Osteoblast (primary cell): ENCODE results near the gene ERBB4. TPM values are rescaled to one million over a fixed set of nuclear protein-coding genes. Genes with fewer than 3 reads are reported as not detected.

ENCODE experiments used
- DNase-seq: peaks from one replicate; pipeline ENCODE4 v3.0.0; 2011; ENCODE audit warnings: low spot score, mixed read lengths; ENCODE audit not compliant: insufficient read length; ENCODE audit errors: missing footprints
- H2AFZ ChIP-seq: 2 replicates; pipeline ENCODE4 v1.6.0; 2011; ENCODE audit warnings: mild to moderate bottlenecking, low read length
- H3K27ac ChIP-seq: 2 replicates; pipeline ENCODE4 v1.5.1; 2011; ENCODE audit warnings: mild to moderate bottlenecking, low read depth, low read length, moderate library complexity
- H3K27me3 ChIP-seq: 2 replicates; pipeline ENCODE4 v1.6.0; 2012; ENCODE audit warnings: mild to moderate bottlenecking, control low read depth, inconsistent platforms, low read length, moderate library complexity; ENCODE audit not compliant: insufficient read depth
- H3K36me3 ChIP-seq: 2 replicates; pipeline ENCODE4 v1.5.1; 2011; ENCODE audit warnings: mild to moderate bottlenecking, low read length, control low read depth, moderate library complexity; ENCODE audit not compliant: insufficient read depth
- H3K4me1 ChIP-seq: 2 replicates; pipeline ENCODE4 v1.5.1; 2011; ENCODE audit warnings: mild to moderate bottlenecking, low read length, control low read depth, moderate library complexity; ENCODE audit not compliant: insufficient read depth
- H3K4me2 ChIP-seq: 2 replicates; pipeline ENCODE4 v1.6.0; 2011; ENCODE audit warnings: mild to moderate bottlenecking, low read length; ENCODE audit not compliant: insufficient read depth
- H3K4me3 ChIP-seq: fragments of 200-600 bp; sonication (generic); 3 replicates; pipeline ENCODE4 v1.5.1; 2012; ENCODE audit warnings: mild to moderate bottlenecking, low read length, inconsistent platforms; ENCODE audit not compliant: insufficient read depth
- H3K79me2 ChIP-seq: 2 replicates; pipeline ENCODE4 v1.6.0; 2012; ENCODE audit warnings: mild to moderate bottlenecking, low read length, control low read depth, inconsistent platforms; ENCODE audit not compliant: insufficient read depth
- H3K9me3 ChIP-seq: 2 replicates; pipeline ENCODE4 v1.5.1; 2011; ENCODE audit warnings: low read depth, low read length, control low read depth
- H4K20me1 ChIP-seq: 2 replicates; pipeline ENCODE4 v1.6.0; 2012; ENCODE audit warnings: mild to moderate bottlenecking, low read length, control low read depth; ENCODE audit not compliant: insufficient read depth
- CTCF ChIP-seq: IDR thresholded peaks from 2 replicates; pipeline ENCODE4 v1.5.1; 2011; ENCODE audit warnings: mild to moderate bottlenecking, low read depth, low read length, moderate library complexity; ENCODE audit errors: extremely low read depth
- total RNA-seq: library from RNA; depleted of rRNA; stranded (reverse); fragments of >200 nt; gene quantifications from 2 replicates; pipeline ENCODE4 v1.2.3, GENCODE V29; 2012

The ERBB4 gene
- total RNA-seq, 1 donor, result under 0.01 TPM

GRCh38 chr2:211416373-211416772, 1122.2 kb downstream of the ERBB4 start:
- Histone ChIP-seq H3K36me3 (no peaks in the 10 kb centered on the region), H3K4me2 (no peak overlapping the region), H3K27me3 (no peaks in the 10 kb centered on the region), H2AFZ (no peak overlapping the region), H3K9me3 (no peaks in the 10 kb centered on the region), H3K4me1 (no peaks in the 10 kb centered on the region), H3K27ac (no peak overlapping the region), H4K20me1 (no peaks in the 10 kb centered on the region), H3K79me2 (no peaks in the 10 kb centered on the region), H3K4me3 (no peak overlapping the region)
- TF ChIP-seq CTCF, result no peak
- DNase-seq, result no peak

DNA sequence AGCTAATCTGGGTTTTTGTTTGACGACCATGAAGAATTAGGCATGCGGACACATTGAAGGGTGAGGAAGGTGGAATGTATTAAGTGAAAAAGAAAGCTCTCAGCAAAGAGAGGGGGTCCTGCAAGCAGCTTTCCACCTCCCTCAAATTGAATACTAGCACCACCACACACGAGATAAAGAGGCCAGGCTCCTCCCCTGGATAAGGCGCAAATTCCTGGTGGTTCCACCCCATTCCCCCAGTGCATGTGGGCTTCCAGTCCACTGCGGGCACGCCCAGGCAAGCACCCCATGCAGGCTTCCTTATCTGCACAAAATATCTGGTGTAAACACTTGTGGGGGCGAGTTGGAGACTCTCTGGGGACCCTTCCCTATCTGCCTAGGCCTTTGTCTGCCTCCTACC, 1124.9 kb downstream of the ERBB4 start:
- no peak for DNase-seq
- H3K27ac ChIP-seq, result no peak overlapping the region
- H3K4me2 ChIP-seq, result no peak overlapping the region
- H3K36me3 ChIP-seq, result no peaks in the 10 kb centered on the region
- no peaks in the 10 kb centered on the region for H3K4me1 ChIP-seq
- H3K4me3 ChIP-seq, result no peak overlapping the region
- no peaks in the 10 kb centered on the region for H3K9me3 ChIP-seq
- no peak overlapping the region for H2AFZ ChIP-seq
- no peaks in the 10 kb centered on the region for H3K27me3 ChIP-seq
- no peaks in the 10 kb centered on the region for H3K79me2 ChIP-seq
- TF ChIP-seq CTCF, result no peak
- no peaks in the 10 kb centered on the region for H4K20me1 ChIP-seq

- Histone ChIP-seq H3K4me1 (no peaks in the 10 kb centered on the region), H3K4me3 (no peak overlapping the region), H4K20me1 (no peaks in the 10 kb centered on the region), H3K27ac (no peak overlapping the region), H2AFZ (no peak overlapping the region), H3K79me2 (no peaks in the 10 kb centered on the region), H3K36me3 (no peaks in the 10 kb centered on the region), H3K9me3 (no peaks in the 10 kb centered on the region), H3K27me3 (no peaks in the 10 kb centered on the region), H3K4me2 (no peak overlapping the region)
- DNase-seq, result no peak
- TF ChIP-seq CTCF, result no peak
Observed at GRCh38 chr2:211408483-211408891, 1130.1 kb downstream of the ERBB4 start.

DNA sequence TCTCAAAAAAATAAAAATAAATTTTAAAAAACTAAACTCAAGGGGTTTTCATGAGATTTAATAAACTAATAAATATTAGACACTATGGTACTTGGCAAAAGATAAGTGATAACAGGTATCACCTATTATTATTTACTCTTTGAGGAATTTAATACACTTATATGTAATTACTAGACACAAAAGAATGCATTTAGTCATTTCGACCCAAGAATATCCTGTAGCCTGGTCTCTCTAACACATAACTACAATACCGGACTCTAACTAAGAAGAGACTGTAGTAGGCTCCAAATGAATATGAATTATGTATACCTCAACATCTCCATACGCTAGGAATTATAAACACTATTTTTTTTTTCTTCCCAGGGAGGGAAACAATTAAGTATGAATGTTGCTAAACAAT, 1131.5 kb downstream of the ERBB4 start:
- Histone ChIP-seq H2AFZ (no peak overlapping the region), H3K27ac (no peak overlapping the region), H3K79me2 (no peaks in the 10 kb centered on the region), H4K20me1 (no peaks in the 10 kb centered on the region), H3K4me3 (no peak overlapping the region), H3K4me1 (no peaks in the 10 kb centered on the region), H3K9me3 (no peaks in the 10 kb centered on the region), H3K36me3 (no peaks in the 10 kb centered on the region), H3K27me3 (no peaks in the 10 kb centered on the region), H3K4me2 (no peak overlapping the region)
- no peak for DNase-seq
- TF ChIP-seq CTCF, result no peak
